GM13977 (cell line): ENCODE data around the gene XRCC4.

Experiments used
- DNase-seq: peaks from one replicate; pipeline ENCODE4 v3.0.0; 2012; ENCODE audit warnings: low spot score
- in situ Hi-C: fragments of 300-500 bp; cut with MboI; formaldehyde crosslinking; loops from one replicate; pipeline ENCODE4 v1.12.0; 2022; ENCODE audit warnings: low sequenced_read_pairs, low pct_unique_long_range_greater_than_20kb, mixed read lengths, inconsistent platforms; ENCODE audit not compliant: unreplicated experiment
- TF ChIP-seq, protein P1 (sequence below): IDR thresholded peaks from 2 replicates; pipeline ENCODE4 v1.5.1; 2012; ENCODE audit warnings: mild to moderate bottlenecking, control low read depth; ENCODE audit not compliant: insufficient read depth; ENCODE audit errors: extremely low read depth, missing control alignments

The XRCC4 gene

DNA sequence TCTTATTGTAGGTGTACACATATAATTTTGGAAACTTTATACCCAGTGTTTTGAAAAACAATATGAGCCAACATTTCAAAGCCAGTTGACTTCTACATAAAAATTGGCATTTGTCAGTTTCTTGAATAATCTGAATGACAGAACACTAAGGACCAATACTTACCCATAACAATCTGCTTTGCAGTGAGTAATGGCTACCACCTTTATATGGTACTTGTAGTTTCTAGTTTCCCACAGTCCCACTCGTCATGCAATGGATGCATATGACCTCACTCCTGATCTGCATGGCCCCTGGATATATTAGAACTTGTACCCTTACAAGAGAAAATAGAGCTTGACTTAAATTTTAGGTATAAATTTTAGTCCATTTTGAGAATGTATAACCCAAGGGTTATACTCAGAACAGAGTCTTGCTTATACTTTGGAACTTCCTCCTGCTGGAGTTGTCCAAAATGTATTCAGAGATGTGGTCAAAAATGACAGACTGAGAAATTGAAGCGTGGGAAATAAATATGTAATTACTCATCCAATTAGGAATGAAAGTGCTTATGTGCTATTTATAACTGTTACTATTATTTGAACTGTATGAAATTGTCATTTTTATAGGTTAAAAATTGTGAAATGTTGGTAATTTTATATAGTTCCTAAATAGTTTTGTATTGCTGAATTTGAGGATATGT is 19.5 kb downstream of the XRCC4 start:
- in situ Hi-C loops = no loop called here
- DNase-seq = no peak
- TF ChIP-seq, protein P1, sequence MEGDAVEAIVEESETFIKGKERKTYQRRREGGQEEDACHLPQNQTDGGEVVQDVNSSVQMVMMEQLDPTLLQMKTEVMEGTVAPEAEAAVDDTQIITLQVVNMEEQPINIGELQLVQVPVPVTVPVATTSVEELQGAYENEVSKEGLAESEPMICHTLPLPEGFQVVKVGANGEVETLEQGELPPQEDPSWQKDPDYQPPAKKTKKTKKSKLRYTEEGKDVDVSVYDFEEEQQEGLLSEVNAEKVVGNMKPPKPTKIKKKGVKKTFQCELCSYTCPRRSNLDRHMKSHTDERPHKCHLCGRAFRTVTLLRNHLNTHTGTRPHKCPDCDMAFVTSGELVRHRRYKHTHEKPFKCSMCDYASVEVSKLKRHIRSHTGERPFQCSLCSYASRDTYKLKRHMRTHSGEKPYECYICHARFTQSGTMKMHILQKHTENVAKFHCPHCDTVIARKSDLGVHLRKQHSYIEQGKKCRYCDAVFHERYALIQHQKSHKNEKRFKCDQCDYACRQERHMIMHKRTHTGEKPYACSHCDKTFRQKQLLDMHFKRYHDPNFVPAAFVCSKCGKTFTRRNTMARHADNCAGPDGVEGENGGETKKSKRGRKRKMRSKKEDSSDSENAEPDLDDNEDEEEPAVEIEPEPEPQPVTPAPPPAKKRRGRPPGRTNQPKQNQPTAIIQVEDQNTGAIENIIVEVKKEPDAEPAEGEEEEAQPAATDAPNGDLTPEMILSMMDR = no peak

DNA sequence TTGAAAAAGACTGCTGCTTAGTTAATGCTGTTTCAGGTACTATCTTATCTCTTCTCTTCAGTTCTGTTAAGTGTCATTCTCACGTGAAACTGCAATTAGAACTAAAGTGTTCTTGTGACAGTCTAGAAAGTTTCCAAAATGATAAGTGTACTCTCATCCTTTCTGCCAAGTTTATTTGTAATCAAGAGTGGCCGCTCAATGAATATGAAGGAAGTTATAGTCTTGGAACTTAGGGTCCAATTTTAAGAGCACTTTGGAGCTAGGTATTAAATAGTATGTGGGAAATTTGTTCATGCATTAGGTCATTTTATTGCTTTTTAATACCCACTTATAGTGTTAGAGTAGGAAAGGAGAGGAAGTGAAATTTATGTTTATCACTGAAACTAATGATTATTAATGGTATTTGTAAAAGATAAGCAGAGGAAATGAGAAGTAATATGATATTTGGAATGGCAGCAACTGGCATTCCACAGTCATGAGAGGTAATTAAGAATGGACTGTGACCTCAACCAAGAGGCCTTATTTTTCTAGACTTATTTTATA is 20.4 kb downstream of the XRCC4 start:
- in situ Hi-C loops = no loop called here
- DNase-seq = no peak
- TF ChIP-seq, protein P1 = no peak

DNA sequence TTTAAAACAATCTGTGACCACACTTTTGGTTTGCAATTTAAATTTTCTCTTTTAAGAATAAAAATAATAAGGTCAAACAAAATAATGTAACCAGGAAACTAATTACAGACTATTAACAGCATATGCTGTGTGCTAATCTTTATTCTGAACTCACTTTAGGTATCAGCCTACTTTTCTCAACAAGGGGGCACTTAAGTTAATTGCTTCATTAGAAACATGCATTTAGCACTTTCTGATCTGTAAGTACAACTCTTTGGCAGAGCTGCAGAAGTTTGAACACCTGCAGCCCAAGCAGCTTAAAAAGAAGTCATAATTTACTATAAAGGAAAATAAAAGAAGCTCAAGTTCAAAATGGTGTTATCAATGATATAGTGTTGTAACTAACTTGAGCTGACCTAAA is 21.7 kb downstream of the XRCC4 start:
- in situ Hi-C loops = no loop called here
- DNase-seq = no peak
- TF ChIP-seq, protein P1 = no peak

DNA sequence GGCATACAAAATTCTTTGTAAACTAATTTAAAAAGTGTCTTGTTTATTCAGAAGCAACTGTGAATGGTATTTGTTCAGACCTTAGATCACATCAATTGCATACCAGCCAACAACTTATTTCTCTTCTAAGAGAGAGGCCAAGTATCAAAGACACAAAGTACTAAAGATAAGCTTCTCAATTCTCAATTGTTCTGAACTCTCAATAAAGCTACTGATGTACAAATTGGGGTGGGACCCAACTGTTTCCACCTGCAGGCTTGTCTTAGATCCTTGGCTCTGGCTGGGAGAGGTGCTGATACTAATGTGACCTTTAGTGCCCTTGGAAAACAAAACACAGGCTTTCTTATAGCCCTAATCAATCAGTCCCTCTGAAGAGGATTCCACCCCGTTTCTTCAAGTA is 22.1 kb downstream of the XRCC4 start:
- TF ChIP-seq, protein P1 = no peak
- DNase-seq = no peak
- in situ Hi-C loops = no loop called here

DNA sequence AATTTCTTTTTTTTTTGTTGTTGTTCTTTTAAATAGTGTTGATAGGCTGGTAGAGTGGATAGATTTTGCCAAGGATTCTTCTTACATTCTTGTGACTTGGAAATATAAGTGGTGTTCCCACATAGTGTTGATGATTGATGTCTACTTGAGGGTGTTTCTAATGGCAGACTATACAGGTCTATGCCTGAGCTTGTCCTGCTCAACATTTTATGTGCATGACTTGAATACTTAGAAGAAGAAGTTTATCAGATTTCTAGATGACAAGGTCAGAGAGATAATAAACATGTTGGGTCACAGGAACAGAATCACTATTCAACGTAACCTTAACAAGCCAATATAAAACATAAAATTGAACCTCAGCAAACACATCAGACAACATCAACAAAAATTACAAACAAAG is 24.2 kb downstream of the XRCC4 start:
- in situ Hi-C loops = no loop called here
- TF ChIP-seq, protein P1 = no peak
- no peak for DNase-seq

DNA sequence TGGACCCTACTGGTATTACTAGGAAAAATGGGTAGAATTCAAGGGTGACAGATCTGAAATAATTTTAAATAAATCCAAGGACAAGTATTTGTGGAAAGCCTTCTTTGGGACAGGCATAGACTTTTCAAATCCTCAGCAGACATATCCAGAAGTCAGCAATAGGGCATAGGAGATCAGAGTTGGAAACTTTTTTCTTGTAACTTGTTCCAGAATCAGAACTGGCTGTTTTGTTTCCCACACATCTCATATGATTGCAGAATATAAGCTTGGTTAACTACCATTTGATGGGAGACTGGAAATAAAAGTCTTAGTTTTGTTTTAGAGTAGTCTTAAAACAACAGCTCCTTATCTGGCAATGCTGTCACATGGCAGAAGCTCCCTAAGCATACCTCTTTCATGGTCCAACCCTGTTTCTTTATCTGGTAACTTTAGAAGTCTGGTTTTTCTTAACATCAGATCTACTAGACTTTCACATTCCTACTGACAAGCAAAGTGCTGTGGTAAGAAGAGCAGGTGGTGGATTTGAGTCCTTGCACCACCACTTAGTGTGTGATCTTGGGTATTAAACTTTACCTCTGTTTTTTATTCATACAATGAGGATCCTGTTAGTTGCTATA is 25.1 kb downstream of the XRCC4 start:
- DNase-seq = no peak
- TF ChIP-seq, protein P1 = no peak
- in situ Hi-C loops = no loop called here
